ENCODE data around the gene SNRK.

DNA sequence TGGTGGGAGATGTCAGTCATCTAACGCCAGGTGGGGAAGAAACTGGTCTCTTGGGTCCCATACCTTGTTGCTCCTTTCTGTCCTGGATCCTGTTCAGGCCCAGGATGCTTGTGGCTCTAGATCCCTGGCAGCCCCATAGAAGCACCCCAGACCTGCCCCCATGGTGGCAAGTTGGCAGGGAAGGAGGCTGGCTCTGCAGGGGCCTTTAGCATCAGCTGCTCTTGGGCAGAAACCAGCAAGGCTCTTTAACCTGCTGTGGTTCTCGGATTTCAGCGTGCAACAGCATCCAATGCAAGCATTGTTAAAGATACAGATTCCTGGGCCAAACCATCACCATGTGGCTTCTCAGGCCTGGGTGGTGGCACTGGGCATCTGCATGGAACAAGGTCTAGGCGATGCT, 75.8 kb downstream of the SNRK start:
- TF ChIP-seq, protein P1, sequence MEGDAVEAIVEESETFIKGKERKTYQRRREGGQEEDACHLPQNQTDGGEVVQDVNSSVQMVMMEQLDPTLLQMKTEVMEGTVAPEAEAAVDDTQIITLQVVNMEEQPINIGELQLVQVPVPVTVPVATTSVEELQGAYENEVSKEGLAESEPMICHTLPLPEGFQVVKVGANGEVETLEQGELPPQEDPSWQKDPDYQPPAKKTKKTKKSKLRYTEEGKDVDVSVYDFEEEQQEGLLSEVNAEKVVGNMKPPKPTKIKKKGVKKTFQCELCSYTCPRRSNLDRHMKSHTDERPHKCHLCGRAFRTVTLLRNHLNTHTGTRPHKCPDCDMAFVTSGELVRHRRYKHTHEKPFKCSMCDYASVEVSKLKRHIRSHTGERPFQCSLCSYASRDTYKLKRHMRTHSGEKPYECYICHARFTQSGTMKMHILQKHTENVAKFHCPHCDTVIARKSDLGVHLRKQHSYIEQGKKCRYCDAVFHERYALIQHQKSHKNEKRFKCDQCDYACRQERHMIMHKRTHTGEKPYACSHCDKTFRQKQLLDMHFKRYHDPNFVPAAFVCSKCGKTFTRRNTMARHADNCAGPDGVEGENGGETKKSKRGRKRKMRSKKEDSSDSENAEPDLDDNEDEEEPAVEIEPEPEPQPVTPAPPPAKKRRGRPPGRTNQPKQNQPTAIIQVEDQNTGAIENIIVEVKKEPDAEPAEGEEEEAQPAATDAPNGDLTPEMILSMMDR (IDR thresholded peaks at IDR 0.05 in 2 of 3, conservative IDR thresholded peaks at IDR 0.05 in 1 of 3; ENCODE audit: borderline replicate concordance in 1 of 3, insufficient read depth in 1 of 3, low read depth in 2 of 3, low read length in 2 of 3): no peak
- TF ChIP-seq EZH2 (IDR thresholded peaks at IDR 0.05) (no peak), CEBPB (IDR thresholded peaks at IDR 0.05; ENCODE audit: low read depth) (no peak), POLR2A (IDR thresholded peaks at IDR 0.05; ENCODE audit: borderline replicate concordance, extremely low read depth, insufficient read depth, insufficient read length) (no peak), EZH2phosphoT487 (IDR thresholded peaks at IDR 0.05; ENCODE audit: borderline replicate concordance) (no peak), POLR2AphosphoS5 (IDR thresholded peaks at IDR 0.05; ENCODE audit: low read depth, low read length) (no peak), TCF7L2 (IDR thresholded peaks at IDR 0.05; ENCODE audit: borderline replicate concordance, extremely low read depth, insufficient read depth, insufficient read length) (no peak), JUND (IDR thresholded peaks at IDR 0.05) (no peak), YY1 (IDR thresholded peaks at IDR 0.05; ENCODE audit: extremely low read depth, insufficient replicate concordance, low read depth, low read length) (no peak)
- TF ChIP-seq, protein P2, sequence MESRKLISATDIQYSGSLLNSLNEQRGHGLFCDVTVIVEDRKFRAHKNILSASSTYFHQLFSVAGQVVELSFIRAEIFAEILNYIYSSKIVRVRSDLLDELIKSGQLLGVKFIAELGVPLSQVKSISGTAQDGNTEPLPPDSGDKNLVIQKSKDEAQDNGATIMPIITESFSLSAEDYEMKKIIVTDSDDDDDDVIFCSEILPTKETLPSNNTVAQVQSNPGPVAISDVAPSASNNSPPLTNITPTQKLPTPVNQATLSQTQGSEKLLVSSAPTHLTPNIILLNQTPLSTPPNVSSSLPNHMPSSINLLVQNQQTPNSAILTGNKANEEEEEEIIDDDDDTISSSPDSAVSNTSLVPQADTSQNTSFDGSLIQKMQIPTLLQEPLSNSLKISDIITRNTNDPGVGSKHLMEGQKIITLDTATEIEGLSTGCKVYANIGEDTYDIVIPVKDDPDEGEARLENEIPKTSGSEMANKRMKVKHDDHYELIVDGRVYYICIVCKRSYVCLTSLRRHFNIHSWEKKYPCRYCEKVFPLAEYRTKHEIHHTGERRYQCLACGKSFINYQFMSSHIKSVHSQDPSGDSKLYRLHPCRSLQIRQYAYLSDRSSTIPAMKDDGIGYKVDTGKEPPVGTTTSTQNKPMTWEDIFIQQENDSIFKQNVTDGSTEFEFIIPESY (IDR thresholded peaks at IDR 0.05; ENCODE audit: extremely low read depth, insufficient replicate concordance, low read length): no peak
- TF ChIP-seq, protein P3, sequence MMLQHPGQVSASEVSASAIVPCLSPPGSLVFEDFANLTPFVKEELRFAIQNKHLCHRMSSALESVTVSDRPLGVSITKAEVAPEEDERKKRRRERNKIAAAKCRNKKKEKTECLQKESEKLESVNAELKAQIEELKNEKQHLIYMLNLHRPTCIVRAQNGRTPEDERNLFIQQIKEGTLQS (IDR thresholded peaks at IDR 0.05): no peak

All from HCT116 (cell line).